Measurements from ENCODE around the gene DNAJC25. TPM values are rescaled to one million over a fixed set of nuclear protein-coding genes. Genes with fewer than 3 reads are reported as not detected.

Gene DNAJC25
- total and polyA plus RNA-seq, 2 of the 8 experiments (the other 6 are each of a cell fraction or from before 2014, with no cell fraction given): 2.7 to 6.2 TPM

- no peak for TF ChIP-seq CHD7 (IDR thresholded peaks at IDR 0.05; ENCODE audit: insufficient replicate concordance, low read length)
- no peak for TF ChIP-seq RNF2 (IDR thresholded peaks at IDR 0.05; ENCODE audit: borderline replicate concordance, low read depth, low read length, missing control alignments, poor library complexity, severe bottlenecking)
- no peak for TF ChIP-seq BRCA1 (IDR thresholded peaks at IDR 0.05; ENCODE audit: low read depth, low read length)
- no peak for TF ChIP-seq ASH2L (IDR thresholded peaks at IDR 0.05; ENCODE audit: low read length)
- no peak for TF ChIP-seq KDM5A (IDR thresholded peaks at IDR 0.05; ENCODE audit: low read length)
- TF ChIP-seq ZNF274 (IDR thresholded peaks at IDR 0.05; ENCODE audit: borderline replicate concordance, extremely low read depth, low read length): no peak
- no peak for TF ChIP-seq KDM1A (IDR thresholded peaks at IDR 0.05; ENCODE audit: borderline replicate concordance, low read length)
- no peak for TF ChIP-seq CEBPB (IDR thresholded peaks at IDR 0.05; ENCODE audit: low read depth, low read length)
Observed at GRCh38 chr9:111662576-111663300, 31.6 kb downstream of the DNAJC25 start (continued).
